Pancreas (tissue), 10 donors: ENCODE measurements around the gene MRRF. TPM values are rescaled to one million over a fixed set of nuclear protein-coding genes. Genes with fewer than 3 reads are reported as not detected.

Experiments
- ATAC-seq, 4 donors: fragments of 200-7000 bp; cut with Tn5 transposase; one replicate each; pipeline versions ENCODE4 v1.8.0 to v1.9.1; 2020; ENCODE audit warnings: mild to moderate bottlenecking in 4 of 4, moderate library complexity in 4 of 4
- DNase-seq, 6 donors: peaks; one replicate each; pipeline ENCODE4 v3.0.0-alpha.2; 2020
- FAIRE-seq: peaks from 2 replicates; lab custom pipeline; 2012; peaks lifted over from hg19 to GRCh38; lab: Jason Lieb, UNC
- H3K27ac ChIP-seq, 4 donors: fragments of 200-600 bp; sonication (generic); 1 replicate in 3 of 4; 2 replicates in 1 of 4; pipeline versions ENCODE4 v1.5.0 to v1.8.0; 2020
- H3K27me3 ChIP-seq, 4 donors: fragments of 200-600 bp; one replicate each; pipeline ENCODE4 v1.8.0; 2021
- H3K36me3 ChIP-seq, 3 donors: fragments of 200-600 bp; sonication (generic) in 1 of 3; one replicate each; pipeline versions ENCODE4 v1.5.0 to v1.8.0; 2020 to 2021
- H3K4me1 ChIP-seq, 3 donors: fragments of 200-600 bp; one replicate each; pipeline ENCODE4 v1.8.0; 2021
- H3K4me3 ChIP-seq, 4 donors: fragments of 200-600 bp; sonication (generic) in 2 of 4; one replicate each; pipeline versions ENCODE4 v1.5.0 to v1.8.0; 2020 to 2021
- H3K9me3 ChIP-seq, 4 donors: fragments of 200-600 bp; one replicate each; pipeline ENCODE4 v1.8.0; 2021
- CTCF ChIP-seq, 4 donors: fragments of 200-600 bp; sonication (generic) in 3 of 4; IDR thresholded peaks; one replicate each; pipeline versions ENCODE4 v1.5.0 to v1.8.0; 2021; ENCODE audit warnings: antibody characterized with exemption in 4 of 4
- WGBS, 2 donors: extraction: QIAGEN DNeasy Blood & Tissue Kit; methylation state at CpG; one replicate each; pipeline ENCODE4 v1.1.7; 2013; 5-methylcytosine and 5-hydroxymethylcytosine counted together
- intact Hi-C, 3 donors: fragments of 100-400 bp; cut with DNase I; formaldehyde crosslinking; loops; one replicate each; pipeline versions ENCODE4 v1.11.1 to v1.14.2; 2022
- polyA plus RNA-seq, 2 donors: library from polyadenylated mRNA; stranded (reverse); fragments of 200-250 nt; gene quantifications; one replicate each; pipeline ENCODE4 v1.2.3, GENCODE V29; 2013
- total RNA-seq, 6 donors: library from RNA; stranded (reverse); fragmentation: NEBNext Ultra II Directional in 4 of 6; extraction: Animal tissue kit (Norgen Biotek cat#: 25700) in 4 of 6; gene quantifications; one replicate each; pipeline versions ENCODE4 v1.2.1 to v1.2.4, GENCODE V29; 2021 to 2023
- donor health status: healthy with polysubstance abuse.
- donor health status: DM: no; HTN: no; CAD: no; lungs with moderate emphysema.
- donor health status: DM: no; HTN: no; CAD: no.
- donor health status: control.
- donor health status: control.
- donor health status: Bipolar disorder and iron deficiency.
- donor health status: DM: yes; HTN: yes; CAD: no.
- donor health status: DM: no; HTN: no; CAD: no.
- donor health status: DM: no; HTN: no; CAD: no.
- donor health status: DM: yes; HTN: yes; CAD: no.

MRRF gene
- total and polyA plus RNA-seq, 8 donors: 13.0 to 27.8 (median 17.5) TPM

GRCh38 chr9:122217640-122218039, 47.0 kb upstream of the MRRF start:
- H3K36me3 ChIP-seq: no peaks in the 10 kb centered on the region
- H3K27me3 ChIP-seq: peaks cover 0 to 61% (median 11%) of the 10 kb centered on the region in 4 donors
- peaks cover 0 to 12% (median 11%) of the 10 kb centered on the region in 3 donors for H3K4me1 ChIP-seq
- DNase-seq (no peak), FAIRE-seq (no peak), ATAC-seq (no peak)
- TF ChIP-seq CTCF (IDR thresholded peaks at IDR 0.05): no peak
- H3K4me3 ChIP-seq: no peak overlapping the region
- intact Hi-C loops: no loop called here
- WGBS, 2 donors: 56 to 64% methylated on average over 4 of the region's 4 CpGs
- no peak overlapping the region for H3K27ac ChIP-seq
- H3K9me3 ChIP-seq: no peaks in the 10 kb centered on the region

- H3K4me1 ChIP-seq: peaks cover 0 to 12% (median 11%) of the 10 kb centered on the region in 3 donors
- WGBS, 2 donors: 52 to 55% methylated on average over 11 of the region's 11 CpGs
- H3K27ac ChIP-seq: no peak overlapping the region
- no peak overlapping the region for H3K4me3 ChIP-seq
- no peaks in the 10 kb centered on the region for H3K9me3 ChIP-seq
- TF ChIP-seq CTCF (IDR thresholded peaks at IDR 0.05): no peak
- DNase-seq (no peak), FAIRE-seq (no peak), ATAC-seq (no peak)
- intact Hi-C loops: no loop called here
- no peaks in the 10 kb centered on the region for H3K36me3 ChIP-seq
- H3K27me3 ChIP-seq: peaks cover 0 to 60% (median 11%) of the 10 kb centered on the region in 4 donors
Observed at GRCh38 chr9:122218071-122218934, 46.4 kb upstream of the MRRF start.

DNA sequence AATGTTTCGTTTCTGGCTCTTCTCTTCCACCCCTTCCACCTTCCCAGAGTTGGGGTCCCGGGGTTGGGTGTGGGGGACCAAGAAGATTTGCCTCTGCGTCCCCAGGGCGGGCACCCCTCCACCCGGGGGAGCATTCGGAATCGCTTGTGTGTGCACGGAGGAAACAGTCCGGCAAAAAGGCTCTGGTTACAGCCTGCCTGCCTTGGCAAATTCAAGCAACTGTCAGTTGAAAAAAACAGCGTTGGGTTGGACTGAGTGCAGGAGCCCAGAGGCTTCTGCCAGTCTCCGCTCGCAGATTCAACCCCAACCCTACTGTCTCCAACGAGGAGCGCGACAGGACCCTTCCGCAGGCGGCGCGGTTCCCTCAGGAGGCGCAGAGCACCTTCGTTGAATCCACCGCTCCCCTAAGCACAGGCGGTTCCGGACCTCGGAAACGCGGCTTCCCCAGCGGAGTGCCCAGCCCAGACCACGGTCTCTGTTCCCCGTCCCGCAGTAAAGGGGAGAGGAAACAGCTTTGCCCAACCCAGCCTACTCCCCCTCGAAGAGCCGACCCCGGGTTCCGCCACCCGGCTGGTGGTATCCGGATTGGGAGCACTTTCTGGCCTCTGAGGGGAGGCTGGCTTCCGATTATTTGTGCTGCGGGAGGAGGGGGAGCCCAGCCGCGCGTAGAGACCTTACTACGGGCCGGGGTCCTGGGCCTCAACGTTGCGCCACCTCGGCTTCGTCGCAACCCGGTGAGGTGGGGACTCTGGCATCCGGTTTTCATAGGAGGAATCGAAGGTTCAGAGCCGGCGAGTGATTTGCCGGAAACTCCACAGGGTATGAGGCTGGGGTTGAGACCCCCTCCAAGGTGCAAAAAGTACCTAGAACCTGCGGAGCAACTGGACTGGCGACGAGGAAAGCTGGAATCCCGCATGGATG, 45.5 kb upstream of the MRRF start:
- H3K4me3 ChIP-seq: peak overlapping the region in 2 of 4 donors; percentile 2 to 26
- intact Hi-C loops: no loop called here
- no peak for FAIRE-seq
- peaks cover 0 to 10% (median 8%) of the 10 kb centered on the region in 3 donors for H3K4me1 ChIP-seq
- no peak for DNase-seq
- H3K9me3 ChIP-seq: no peaks in the 10 kb centered on the region
- ATAC-seq: peak; percentile 13 to 42 (median 30)
- no peak for TF ChIP-seq CTCF (IDR thresholded peaks at IDR 0.05)
- H3K27ac ChIP-seq: no peak overlapping the region
- peaks cover 0 to 60% (median 11%) of the 10 kb centered on the region in 4 donors for H3K27me3 ChIP-seq
- no peaks in the 10 kb centered on the region for H3K36me3 ChIP-seq
- 5 to 7% methylated on average over 59 of the region's 59 CpGs for WGBS, 2 donors

- Histone ChIP-seq H3K36me3 (no peaks in the 10 kb centered on the region), H3K4me1 (peaks cover 0 to 10% (median 6%) of the 10 kb centered on the region in 3 donors), H3K4me3 (peak overlapping the region in 2 of 4 donors; percentile 2 to 26), H3K27me3 (peaks cover 0 to 63% (median 13%) of the 10 kb centered on the region in 4 donors), H3K27ac (no peak overlapping the region), H3K9me3 (no peaks in the 10 kb centered on the region)
- ATAC-seq (peak; percentile 37 to 64 (median 40)), DNase-seq (peak in 2 of 6 donors; percentile 65 to 74), FAIRE-seq (no peak)
- intact Hi-C loops: no loop called here
- 7 to 9% methylated on average over 55 to 57 of the region's 57 CpGs for WGBS, 2 donors
- TF ChIP-seq CTCF (IDR thresholded peaks at IDR 0.05): no peak
Observed at GRCh38 chr9:122219856-122220672, 44.6 kb upstream of the MRRF start.
